Measurements from ENCODE around the gene USP17L19.
"Not testable (repeated sequence)": the region's sequence is repeated elsewhere in the genome, so short reads cannot be mapped to it uniquely, and the experiment has no call there.

The USP17L19 gene

DNA sequence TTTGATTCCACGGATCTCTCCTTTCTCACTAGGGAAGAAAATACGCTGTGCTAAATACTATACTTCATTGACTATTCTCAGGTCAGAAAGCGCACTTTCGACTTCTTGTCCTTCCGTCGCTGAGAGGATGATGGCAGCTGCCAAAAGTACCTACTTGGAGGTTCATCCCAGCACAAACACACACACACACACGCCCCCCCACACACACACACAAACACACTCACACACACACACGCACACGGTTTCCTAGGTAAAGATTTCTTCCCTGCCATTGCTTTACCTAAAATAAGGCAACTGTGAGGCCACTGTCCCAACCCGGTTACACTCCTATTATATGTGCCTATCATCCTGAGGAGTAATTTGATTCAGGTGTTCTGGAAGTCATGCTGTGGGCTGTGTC is 18.5 kb downstream of the USP17L19 start:
- POLR2A ChIA-PET: not testable (repeated sequence)

More for the DNA sequence above, 18.5 kb downstream of the USP17L19 start:
- H3K4me1 ChIP-seq (ENCODE audit: control extremely low read depth in 1 of 4, control insufficient read depth in 4 of 4, insufficient read depth in 4 of 4, low read length in 3 of 4); H3K36me3 ChIP-seq (ENCODE audit: control insufficient read depth in 4 of 4, insufficient read depth in 4 of 4, low read length in 3 of 4); CTCF ChIA-PET; H3K27ac ChIP-seq (ENCODE audit: insufficient read depth in 1 of 2, low read depth in 1 of 2, low read length in 2 of 2, poor library complexity in 1 of 2, severe bottlenecking in 2 of 2); H3K27me3 ChIP-seq (replicated peaks in 2 of 5; ENCODE audit: control insufficient read depth in 4 of 5, insufficient read depth in 5 of 5, low read length in 4 of 5); H3K4me3 ChIP-seq (ENCODE audit: control insufficient read depth in 1 of 7, extremely low read depth in 1 of 7, insufficient read depth in 4 of 7, low read depth in 2 of 7, low read length in 6 of 7); DNase-seq; H3K9me3 ChIP-seq (ENCODE audit: control extremely low read depth in 1 of 5, control insufficient read depth in 4 of 5, insufficient read depth in 2 of 5, low read depth in 1 of 5, low read length in 4 of 5): not testable (repeated sequence)
- 96% methylated on average over 3 of the region's 10 CpGs for WGBS (ENCODE audit: insufficient coverage)
